GM19452 (cell line): ENCODE results near the gene WDR12.
"Not testable (repeated sequence)": the region's sequence is repeated elsewhere in the genome, so short reads cannot be mapped to it uniquely, and the experiment has no call there.

Experiments
- ATAC-seq: cut with Tn5 transposase; IDR thresholded peaks from one replicate; pipeline ENCODE4 v1.9.1; 2021; ENCODE audit not compliant: unreplicated experiment

The WDR12 gene

DNA sequence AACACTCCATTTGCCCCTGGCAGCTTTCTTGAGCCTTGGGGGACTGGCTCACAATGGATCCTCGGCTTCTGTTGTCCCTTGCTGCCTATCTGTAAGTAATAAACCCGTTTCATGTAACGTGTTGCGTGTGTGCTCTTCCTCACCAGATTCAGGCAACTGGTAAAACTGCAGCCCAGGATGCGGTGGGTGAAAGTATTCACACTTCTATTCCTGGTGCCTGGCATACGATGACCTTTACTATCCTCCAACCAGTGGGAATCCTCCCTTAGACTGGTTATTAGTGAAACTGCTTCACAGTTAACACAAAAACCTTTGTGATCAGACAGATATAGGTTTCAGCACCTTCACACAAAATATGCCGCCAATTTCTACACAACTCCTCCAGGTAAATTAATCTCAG is 26.3 kb downstream of the WDR12 start:
- ATAC-seq, result no peak

- no peak for ATAC-seq
Measured at GRCh38 chr2:202883987-202884675, 27.3 kb downstream of the WDR12 start.

DNA sequence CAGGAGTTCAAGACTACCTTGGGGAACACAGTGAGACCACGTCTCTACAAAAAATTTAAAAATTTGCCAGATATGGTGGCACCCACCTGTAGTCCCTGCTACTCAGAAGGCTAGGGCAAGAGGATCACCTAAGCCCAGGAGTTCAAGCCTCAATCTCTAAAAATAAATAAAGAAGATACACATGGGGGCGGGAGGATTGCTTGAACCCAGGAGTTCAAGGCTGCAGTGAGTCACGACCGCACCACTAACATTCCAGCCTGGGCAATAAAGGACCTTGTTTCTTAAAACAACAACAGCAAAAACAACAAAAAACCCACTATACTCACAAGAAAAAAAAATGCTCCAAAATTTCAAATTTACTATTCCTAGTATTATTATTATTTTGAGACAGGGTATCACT is 29.9 kb downstream of the WDR12 start:
- no peak for ATAC-seq

GRCh38 chr2:202877699-202878098 is 33.8 kb downstream of the WDR12 start:
- ATAC-seq, result no peak

GRCh38 chr2:202871300-202872141 is 40.0 kb downstream of the WDR12 start, which contains the start of gene ICA1L:
ICA1L (minus strand) TSS chr2:202871766; CDS start chr2:202829009, 42,757 bp downstream.
- peak; percentile 48 for ATAC-seq

GRCh38 chr2:202870431-202871299 is 40.8 kb downstream of the WDR12 start:
- ATAC-seq, result peak; percentile 72

DNA sequence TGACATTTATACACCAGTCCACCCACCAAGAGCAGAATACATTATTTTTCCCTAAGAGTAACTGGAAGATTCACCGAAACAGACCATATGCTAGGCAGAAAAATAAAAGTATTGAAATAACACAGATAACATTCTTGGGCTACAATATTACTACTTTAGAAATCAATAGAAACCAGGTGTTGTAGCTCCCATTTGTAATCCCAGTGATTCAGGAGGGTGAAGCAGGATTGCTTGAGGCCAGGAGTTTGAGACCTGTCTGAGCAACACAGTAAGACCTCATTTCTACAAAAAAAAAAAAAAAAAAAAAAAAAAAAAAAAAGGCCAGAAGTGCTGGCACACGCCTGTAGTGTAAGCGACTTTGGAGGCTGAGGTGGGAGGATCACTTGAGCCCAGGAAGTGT is 49.5 kb downstream of the WDR12 start:
- no peak for ATAC-seq

GRCh38 chr2:202858601-202859000 is 52.9 kb downstream of the WDR12 start:
- no peak for ATAC-seq

DNA sequence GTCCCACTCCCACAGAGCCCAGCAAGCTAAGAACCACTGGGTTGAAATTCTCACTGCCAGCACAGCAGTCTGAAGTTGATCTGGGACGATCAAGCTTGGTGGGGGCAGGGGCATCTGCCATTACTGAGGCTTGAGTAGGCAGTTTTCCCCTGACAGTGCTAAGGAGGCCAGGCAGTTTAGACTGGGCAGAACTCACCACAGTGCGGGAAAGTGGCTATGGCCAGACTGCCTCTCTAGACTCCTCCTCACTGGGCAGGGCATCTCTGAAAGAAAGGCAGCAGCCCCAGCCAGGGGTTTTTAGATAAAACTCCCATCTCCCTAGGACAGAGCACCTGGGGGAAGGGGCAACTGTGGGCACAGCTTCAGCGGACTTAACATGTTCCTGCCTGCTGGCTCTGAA is 62.1 kb downstream of the WDR12 start:
- ATAC-seq, result not testable (repeated sequence)

- no peak for ATAC-seq
Measured at GRCh38 chr2:202848813-202849212, 62.7 kb downstream of the WDR12 start.

- ATAC-seq, result peak; percentile 89
Measured at GRCh38 chr2:202847693-202848524, 63.6 kb downstream of the WDR12 start.

DNA sequence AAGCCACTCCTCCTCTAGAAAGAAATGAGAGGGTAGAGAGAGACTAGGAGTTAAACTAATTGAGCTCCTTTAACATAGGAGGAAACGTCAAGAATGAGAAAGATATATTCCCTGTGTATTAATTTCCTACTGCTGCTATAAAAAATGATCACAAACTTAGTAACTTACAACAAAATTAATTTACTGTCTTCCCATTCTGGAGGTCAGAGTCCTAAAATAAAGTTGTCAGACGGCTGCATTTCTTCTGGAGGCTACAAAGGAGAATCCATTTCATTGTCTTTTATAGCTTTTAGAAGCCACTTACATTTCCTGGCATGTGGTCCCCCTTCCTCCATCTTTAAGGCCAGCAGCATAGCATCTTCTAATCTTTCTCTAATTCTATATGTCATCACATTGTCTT is 66.8 kb downstream of the WDR12 start:
- ATAC-seq, result no peak

DNA sequence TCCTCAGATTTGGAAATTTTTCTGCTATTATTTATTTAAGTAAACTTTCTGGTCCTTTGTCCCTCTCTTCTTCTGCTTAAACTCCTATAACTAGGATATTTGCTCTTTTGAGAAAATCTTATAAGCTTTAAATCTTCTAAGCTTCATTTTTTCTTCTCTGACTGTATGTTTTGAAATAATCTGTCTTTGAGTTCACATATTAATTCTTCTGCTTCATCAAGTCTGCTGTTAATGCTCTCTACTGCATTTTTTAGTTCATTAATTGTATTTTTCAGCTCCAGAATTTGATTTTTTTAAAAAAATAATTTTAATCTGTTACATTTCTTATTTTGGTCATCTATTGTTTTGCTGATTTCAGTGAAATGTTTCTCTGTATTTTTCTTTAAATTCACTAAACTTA is 68.8 kb downstream of the WDR12 start:
- ATAC-seq, result no peak

DNA sequence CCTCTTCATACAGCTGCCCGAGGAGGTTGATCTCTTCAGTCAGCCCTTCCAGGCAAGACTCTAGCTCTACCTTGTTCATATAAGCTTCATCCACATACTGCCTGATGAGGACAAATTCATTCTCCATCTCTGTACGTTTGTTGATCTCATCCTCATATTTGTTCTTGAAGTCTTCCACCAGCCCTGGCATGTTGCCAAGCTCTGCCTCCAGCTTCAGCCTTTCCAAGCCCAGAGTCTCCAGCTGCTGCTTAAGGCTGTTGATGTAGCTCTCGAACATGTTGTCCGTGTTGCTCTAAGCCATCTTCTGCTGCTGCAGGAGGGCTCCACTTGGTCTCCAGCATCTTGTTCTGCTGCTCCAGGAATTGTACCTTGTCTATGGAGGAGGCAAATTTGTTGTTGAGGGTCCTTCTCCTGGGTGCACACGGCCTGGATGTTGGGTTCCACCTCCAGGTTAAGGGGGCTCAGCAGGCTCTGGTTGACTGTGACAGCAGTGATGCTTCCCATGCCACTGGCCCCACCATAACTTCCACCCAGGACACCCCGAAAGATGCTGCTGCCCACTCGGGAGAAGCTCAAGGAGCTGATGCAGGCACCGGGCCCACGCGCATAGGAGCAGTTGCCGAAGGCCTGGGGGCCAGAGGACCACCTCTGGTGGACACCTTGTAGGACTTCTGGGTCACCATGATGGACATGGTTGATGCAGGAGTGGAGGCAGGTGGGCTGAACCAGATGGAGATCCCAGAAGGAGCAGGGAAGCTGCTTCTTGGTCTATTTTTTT is 70.2 kb downstream of the WDR12 start:
- ATAC-seq, result no peak

- no peak for ATAC-seq
Measured at GRCh38 chr2:202831242-202832220, 79.9 kb downstream of the WDR12 start.

- no peak for ATAC-seq
Measured at GRCh38 chr2:202824901-202825300, 86.6 kb downstream of the WDR12 start.
